Left ventricle myocardium inferior (tissue), 1 donor: Measurements from ENCODE around the gene NCKAP5. TPM values are rescaled to one million over a fixed set of nuclear protein-coding genes. Genes with fewer than 3 reads are reported as not detected.

Experiments
- DNase-seq: peaks from one replicate; pipeline ENCODE4 v3.0.0-alpha.2; 2020
- H3K27ac ChIP-seq: fragments of 200-600 bp; replicated peaks from 2 replicates; pipeline ENCODE4 v1.8.0; 2021
- H3K27me3 ChIP-seq: fragments of 200-600 bp; 2 replicates; pipeline ENCODE4 v1.8.0; 2021; ENCODE audit warnings: low read depth
- H3K36me3 ChIP-seq: fragments of 200-600 bp; 2 replicates; pipeline ENCODE4 v1.8.0; 2021
- H3K4me1 ChIP-seq: fragments of 200-600 bp; 2 replicates; pipeline ENCODE4 v1.8.0; 2021
- H3K4me3 ChIP-seq: fragments of 200-600 bp; 2 replicates; pipeline ENCODE4 v1.8.0; 2021; ENCODE audit warnings: mild to moderate bottlenecking, moderate library complexity
- H3K9me3 ChIP-seq: fragments of 200-600 bp; replicated peaks from 2 replicates; pipeline ENCODE4 v1.8.0; 2021
- intact Hi-C: fragments of 100-400 bp; cut with micrococcal nuclease; formaldehyde crosslinking; loops from one replicate; pipeline ENCODE4 v1.11.0; 2022
- total RNA-seq: library from RNA; stranded (reverse); fragmentation: NEBNext Ultra II Directional; extraction: Animal tissue kit (Norgen Biotek cat#: 25700); gene quantifications from one replicate; pipeline ENCODE4 v1.2.1, GENCODE V29; 2021
- TF ChIP-seq, protein P1 (sequence below): fragments of 200-600 bp; IDR thresholded peaks from 2 replicates; pipeline ENCODE4 v1.8.0; 2021; ENCODE audit warnings: antibody characterized with exemption, mild to moderate bottlenecking, borderline replicate concordance
- donor health status: DM: no; HTN: yes; CAD: no; lungs with severe emphysema.

Gene NCKAP5
- total RNA-seq, 1 donor from 2014 or later: 6.0 TPM

DNA sequence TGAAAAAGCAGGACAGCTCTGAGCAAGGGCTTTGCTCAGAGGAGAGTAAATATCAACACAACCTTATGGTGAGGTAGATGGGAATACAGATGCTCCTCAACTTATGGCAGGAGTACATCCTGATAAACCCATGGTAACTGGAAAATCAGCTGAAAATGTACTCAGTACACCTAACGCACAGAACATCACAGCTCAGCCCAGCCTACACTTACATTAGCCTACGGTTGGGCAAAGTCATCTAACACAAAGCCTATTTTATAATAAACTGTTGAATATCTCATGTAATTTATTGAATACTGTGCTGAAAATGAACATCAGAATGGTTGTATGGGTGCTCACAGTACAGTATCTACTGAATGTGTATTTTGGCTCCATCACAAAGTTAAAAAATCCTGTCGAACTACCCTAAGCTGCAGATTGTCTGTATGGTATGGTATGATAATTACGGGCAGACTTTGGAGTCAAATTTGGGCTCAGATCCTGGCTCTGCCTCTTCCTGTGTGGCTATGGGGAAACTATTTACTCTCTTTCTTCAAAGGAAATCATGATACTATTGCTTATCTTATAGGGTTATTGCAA is 778.0 kb downstream of the NCKAP5 start:
- H3K27ac ChIP-seq: no peak overlapping the region
- no peak overlapping the region for H3K4me3 ChIP-seq
- TF ChIP-seq, protein P1, sequence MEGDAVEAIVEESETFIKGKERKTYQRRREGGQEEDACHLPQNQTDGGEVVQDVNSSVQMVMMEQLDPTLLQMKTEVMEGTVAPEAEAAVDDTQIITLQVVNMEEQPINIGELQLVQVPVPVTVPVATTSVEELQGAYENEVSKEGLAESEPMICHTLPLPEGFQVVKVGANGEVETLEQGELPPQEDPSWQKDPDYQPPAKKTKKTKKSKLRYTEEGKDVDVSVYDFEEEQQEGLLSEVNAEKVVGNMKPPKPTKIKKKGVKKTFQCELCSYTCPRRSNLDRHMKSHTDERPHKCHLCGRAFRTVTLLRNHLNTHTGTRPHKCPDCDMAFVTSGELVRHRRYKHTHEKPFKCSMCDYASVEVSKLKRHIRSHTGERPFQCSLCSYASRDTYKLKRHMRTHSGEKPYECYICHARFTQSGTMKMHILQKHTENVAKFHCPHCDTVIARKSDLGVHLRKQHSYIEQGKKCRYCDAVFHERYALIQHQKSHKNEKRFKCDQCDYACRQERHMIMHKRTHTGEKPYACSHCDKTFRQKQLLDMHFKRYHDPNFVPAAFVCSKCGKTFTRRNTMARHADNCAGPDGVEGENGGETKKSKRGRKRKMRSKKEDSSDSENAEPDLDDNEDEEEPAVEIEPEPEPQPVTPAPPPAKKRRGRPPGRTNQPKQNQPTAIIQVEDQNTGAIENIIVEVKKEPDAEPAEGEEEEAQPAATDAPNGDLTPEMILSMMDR: no peak
- peaks cover 1% of the 10 kb centered on the region for H3K36me3 ChIP-seq
- no peaks in the 10 kb centered on the region for H3K27me3 ChIP-seq
- no peaks in the 10 kb centered on the region for H3K4me1 ChIP-seq
- no peak for DNase-seq
- no peaks in the 10 kb centered on the region for H3K9me3 ChIP-seq
- intact Hi-C loops: no loop called here

DNA sequence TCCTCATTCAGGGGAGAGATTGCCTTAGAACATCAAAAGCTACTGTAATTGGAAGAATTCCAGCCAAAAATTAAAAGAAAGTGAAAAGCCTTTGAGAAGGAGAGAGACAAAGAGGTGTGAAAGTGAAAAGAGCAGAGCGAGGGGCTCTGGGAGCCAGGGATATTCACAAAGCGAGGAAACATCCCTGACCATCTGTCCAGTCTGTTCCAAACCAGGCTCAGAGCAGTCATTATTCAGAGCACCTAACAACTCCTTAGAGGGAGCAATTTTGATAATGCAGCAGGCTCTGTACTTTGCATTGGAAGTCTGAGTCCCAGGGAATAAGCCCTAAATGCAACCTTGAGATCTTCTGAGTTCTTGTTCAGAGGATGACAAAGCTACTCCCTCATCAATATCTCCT is 779.2 kb downstream of the NCKAP5 start:
- no peaks in the 10 kb centered on the region for H3K9me3 ChIP-seq
- H3K4me1 ChIP-seq: no peaks in the 10 kb centered on the region
- DNase-seq: no peak
- no peaks in the 10 kb centered on the region for H3K27me3 ChIP-seq
- intact Hi-C loops: no loop called here
- TF ChIP-seq, protein P1: no peak
- H3K36me3 ChIP-seq: peaks cover 9% of the 10 kb centered on the region
- H3K4me3 ChIP-seq: no peak overlapping the region
- no peak overlapping the region for H3K27ac ChIP-seq

DNA sequence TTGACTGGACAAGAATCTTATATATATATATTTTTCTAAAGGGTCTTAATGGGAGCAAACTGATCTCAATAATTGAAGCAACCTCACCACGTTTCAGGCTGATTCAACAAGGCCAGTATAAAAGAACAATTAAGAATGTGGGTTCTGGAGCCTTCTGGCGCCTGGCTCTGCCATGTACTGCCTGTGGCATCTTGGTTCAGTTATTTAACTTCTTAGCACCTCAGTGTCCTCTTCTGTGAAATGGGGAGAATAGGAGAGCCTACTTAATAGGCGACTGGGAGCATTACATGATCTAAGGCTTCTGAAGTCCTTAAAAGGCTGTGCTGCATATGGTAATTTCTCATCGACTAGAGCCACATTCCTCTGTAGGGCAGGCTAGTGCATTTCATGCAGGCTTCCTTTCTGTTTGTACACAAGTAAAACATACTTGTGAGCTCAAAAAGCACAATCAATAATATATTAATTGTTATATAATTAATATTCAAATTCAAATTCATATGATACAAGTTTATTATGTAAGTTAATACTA is 779.9 kb downstream of the NCKAP5 start:
- TF ChIP-seq, protein P1: no peak
- no peak for DNase-seq
- Histone ChIP-seq H3K4me3 (no peak overlapping the region), H3K27me3 (no peaks in the 10 kb centered on the region), H3K36me3 (peaks cover 9% of the 10 kb centered on the region), H3K9me3 (no peaks in the 10 kb centered on the region), H3K27ac (no peak overlapping the region), H3K4me1 (no peaks in the 10 kb centered on the region)
- intact Hi-C loops: no loop called here

DNA sequence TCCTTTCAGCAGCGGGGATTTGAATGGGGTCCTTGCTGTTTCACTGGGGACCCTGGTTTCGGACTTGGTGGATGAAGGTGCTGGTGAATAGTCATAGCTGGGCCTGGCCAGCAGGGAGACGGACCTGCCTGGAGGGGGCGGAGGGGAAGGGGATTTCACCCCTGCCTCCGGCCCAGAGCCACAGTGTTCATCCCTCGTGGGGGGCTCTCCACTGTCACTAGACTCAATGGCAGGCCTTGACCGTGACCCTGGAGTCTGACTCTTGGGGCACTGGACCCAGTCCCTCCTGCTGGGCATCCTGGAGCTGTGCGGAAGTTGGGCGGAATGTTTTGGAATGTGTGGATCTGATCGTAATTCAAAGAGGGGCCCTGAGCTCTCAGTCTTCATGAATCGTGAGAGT is 784.4 kb downstream of the NCKAP5 start:
- no peak for DNase-seq
- TF ChIP-seq, protein P1: no peak
- no peak overlapping the region for H3K27ac ChIP-seq
- intact Hi-C loops: no loop called here
- H3K4me3 ChIP-seq: no peak overlapping the region
- H3K4me1 ChIP-seq: no peaks in the 10 kb centered on the region
- H3K9me3 ChIP-seq: no peaks in the 10 kb centered on the region
- H3K27me3 ChIP-seq: no peaks in the 10 kb centered on the region
- H3K36me3 ChIP-seq: peaks cover 9% of the 10 kb centered on the region

DNA sequence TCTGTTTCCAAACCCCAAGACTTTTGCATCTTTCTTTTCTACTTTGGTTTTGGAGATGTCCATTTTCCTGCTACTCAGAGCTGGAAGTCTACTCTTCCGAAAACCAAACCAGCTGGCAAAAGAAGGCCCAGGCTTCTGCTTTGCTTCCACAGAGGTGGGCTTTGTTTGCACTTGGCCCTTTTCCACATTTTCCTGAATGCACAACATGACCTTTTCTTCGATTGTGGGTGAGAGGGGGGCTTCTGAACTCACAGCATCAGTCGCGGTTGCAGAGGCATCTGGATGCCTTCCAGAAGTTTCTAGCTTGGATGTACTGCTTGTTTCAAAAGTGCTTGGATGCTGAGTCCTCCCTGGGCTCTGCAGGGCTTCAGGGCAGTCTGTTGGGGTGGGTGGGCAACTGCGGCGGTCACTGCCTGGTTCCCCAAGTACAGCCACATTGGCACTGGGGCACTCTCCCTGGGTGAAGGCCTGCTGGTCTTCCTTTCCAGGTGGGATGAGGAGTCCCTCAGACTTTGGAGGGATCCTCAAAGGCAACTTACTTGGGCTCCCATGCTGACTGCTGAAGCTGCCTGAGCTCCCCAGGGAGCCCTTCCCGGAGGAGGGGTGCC is 786.0 kb downstream of the NCKAP5 start:
- DNase-seq: no peak
- TF ChIP-seq, protein P1: no peak
- Histone ChIP-seq H3K9me3 (no peaks in the 10 kb centered on the region), H3K27me3 (no peaks in the 10 kb centered on the region), H3K4me1 (no peaks in the 10 kb centered on the region), H3K4me3 (no peak overlapping the region), H3K27ac (no peak overlapping the region), H3K36me3 (peaks cover 9% of the 10 kb centered on the region)
- intact Hi-C loops: no loop called here
